Mammary epithelial cell (primary cell): ENCODE data around the gene ACSF3.

Experiments used
- CTCF ChIP-seq, 2 donors: IDR thresholded peaks in 1 of 2; conservative IDR thresholded peaks in 1 of 2; 2 replicates each; pipeline ENCODE4 v1.5.1; 2011 to 2012; ENCODE audit warnings: inconsistent platforms in 2 of 2, low read length in 2 of 2, mild to moderate bottlenecking in 2 of 2, control low read depth in 1 of 2, low read depth in 1 of 2; ENCODE audit not compliant: insufficient read depth in 1 of 2; ENCODE audit errors: extremely low read depth in 1 of 2
- EZH2 ChIP-seq: IDR thresholded peaks from 2 replicates; pipeline ENCODE4 v1.6.1; 2012; ENCODE audit warnings: low read length, inconsistent platforms, borderline replicate concordance

GRCh38 chr16:89095491-89095951, 1.9 kb downstream of the ACSF3 start:
- TF ChIP-seq EZH2, result no peak
- TF ChIP-seq CTCF (conservative IDR thresholded peaks at IDR 0.05 in 1 of 2, IDR thresholded peaks at IDR 0.05 in 1 of 2; ENCODE audit: extremely low read depth in 1 of 2, insufficient read depth in 1 of 2, low read depth in 1 of 2, low read length in 2 of 2), result no peak
